Endodermal cell (in vitro differentiated cells): Measurements from ENCODE around the gene SND1. TPM values are rescaled to one million over a fixed set of nuclear protein-coding genes. Genes with fewer than 3 reads are reported as not detected.

Source experiments
- DNase-seq: peaks from one replicate; pipeline ENCODE4 v3.0.0-alpha.2; 2017
- H3K27ac ChIP-seq: 2 replicates; pipeline ENCODE4 v1.5.1; 2013; ENCODE audit warnings: mild to moderate bottlenecking, low read depth, low read length, moderate library complexity
- H3K27me3 ChIP-seq: 2 replicates; pipeline ENCODE4 v1.6.1; 2013; ENCODE audit warnings: mild to moderate bottlenecking, low read length, moderate library complexity; ENCODE audit not compliant: insufficient read depth, control insufficient read depth, poor library complexity, severe bottlenecking
- H3K36me3 ChIP-seq: 2 replicates; pipeline ENCODE4 v1.7.0; 2013; ENCODE audit warnings: mild to moderate bottlenecking, low read length, moderate library complexity; ENCODE audit not compliant: control insufficient read depth, insufficient read depth
- H3K4me1 ChIP-seq: one replicate; pipeline ENCODE4 v1.7.0; 2013; ENCODE audit warnings: low read length; ENCODE audit not compliant: control insufficient read depth, insufficient read depth
- H3K4me3 ChIP-seq: 2 replicates; pipeline ENCODE4 v1.5.1; 2013; ENCODE audit warnings: mild to moderate bottlenecking, low read length, moderate library complexity
- H3K9ac ChIP-seq: 2 replicates; pipeline ENCODE4 v1.6.1; 2013; ENCODE audit warnings: mild to moderate bottlenecking, low read length, moderate library complexity; ENCODE audit not compliant: poor library complexity, severe bottlenecking; ENCODE audit errors: extremely low read depth
- H3K9me3 ChIP-seq: 2 replicates; pipeline ENCODE4 v1.6.1; 2013; ENCODE audit warnings: mild to moderate bottlenecking, low read length, moderate library complexity; ENCODE audit not compliant: control insufficient read depth
- H3K27ac Mint-ChIP-seq: 2 replicates; pipeline ENCODE4 v1.8.0; 2020; ENCODE audit warnings: mixed read lengths
- H3K27me3 Mint-ChIP-seq: 2 replicates; pipeline ENCODE4 v1.8.0; 2021; ENCODE audit warnings: mild to moderate bottlenecking, mixed read lengths; ENCODE audit not compliant: insufficient read depth
- H3K36me3 Mint-ChIP-seq: 2 replicates; pipeline ENCODE4 v1.8.0; 2020; ENCODE audit warnings: low read depth, mixed read lengths
- H3K4me1 Mint-ChIP-seq: 2 replicates; pipeline ENCODE4 v1.8.0; 2020; ENCODE audit warnings: mixed read lengths
- H3K4me3 Mint-ChIP-seq: 2 replicates; pipeline ENCODE4 v1.8.0; 2020; ENCODE audit warnings: mild to moderate bottlenecking, moderate library complexity, mixed read lengths
- H3K9me3 Mint-ChIP-seq: 2 replicates; pipeline ENCODE4 v1.8.0; 2020; ENCODE audit warnings: mild to moderate bottlenecking, mixed read lengths
- CTCF ChIP-seq: fragments of 200-600 bp; sonication (generic); conservative IDR thresholded peaks from 2 replicates; pipeline ENCODE4 v1.5.0; 2021; ENCODE audit warnings: antibody characterized with exemption, mild to moderate bottlenecking
- WGBS, 2 experiments: methylation state at CpG; one replicate each; pipeline versions ENCODE4 v1.1.5 to v1.1.7; 2013; ENCODE audit warnings: missing lambda C conversion rate in 2 of 2, mixed read lengths in 1 of 2; ENCODE audit not compliant: insufficient coverage in 1 of 2, insufficient read length in 1 of 2; 5-methylcytosine and 5-hydroxymethylcytosine counted together
- total RNA-seq, 2 donors: library from RNA; stranded (reverse); fragmentation: NEBNext Ultra II Directional in 1 of 2; extraction: Animal tissue kit (Norgen Biotek cat#: 25700) in 1 of 2; gene quantifications; 2 replicates in 1 of 2; 3 replicates in 1 of 2; pipeline ENCODE4 v1.2.1, GENCODE V29; 2021

SND1 gene
- total RNA-seq, 2 donors from 2014 or later = 240 to 267 TPM

GRCh38 chr7:128116740-128117139 is 464.7 kb downstream of the SND1 start:
- no peak overlapping the region for H3K27ac ChIP-seq
- H3K4me1 ChIP-seq = no peaks in the 10 kb centered on the region
- H3K4me1 Mint-ChIP-seq = no peaks in the 10 kb centered on the region
- H3K27ac Mint-ChIP-seq = no peak overlapping the region
- H3K9me3 Mint-ChIP-seq = no peaks in the 10 kb centered on the region
- 87 to 91% methylated on average over 3 to 9 of the region's 9 CpGs for WGBS, 2 experiments
- H3K9ac ChIP-seq = no peak overlapping the region
- H3K36me3 Mint-ChIP-seq = no peaks in the 10 kb centered on the region
- H3K27me3 ChIP-seq = peaks cover 23% of the 10 kb centered on the region
- no peak overlapping the region for H3K4me3 ChIP-seq
- peak; percentile 40 for DNase-seq
- H3K27me3 Mint-ChIP-seq = peaks cover 64% of the 10 kb centered on the region
- TF ChIP-seq CTCF = no peak
- no peak overlapping the region for H3K4me3 Mint-ChIP-seq
- H3K36me3 ChIP-seq = no peaks in the 10 kb centered on the region
- H3K9me3 ChIP-seq = no peaks in the 10 kb centered on the region

- TF ChIP-seq CTCF = no peak
- Mint-ChIP-seq H3K27me3 (peaks cover 55% of the 10 kb centered on the region), H3K36me3 (no peaks in the 10 kb centered on the region), H3K4me3 (no peak overlapping the region), H3K4me1 (no peaks in the 10 kb centered on the region), H3K27ac (no peak overlapping the region), H3K9me3 (no peaks in the 10 kb centered on the region)
- H3K9ac ChIP-seq = no peak overlapping the region
- no peaks in the 10 kb centered on the region for H3K4me1 ChIP-seq
- H3K4me3 ChIP-seq = no peak overlapping the region
- H3K36me3 ChIP-seq = no peaks in the 10 kb centered on the region
- H3K27ac ChIP-seq = no peak overlapping the region
- no peaks in the 10 kb centered on the region for H3K9me3 ChIP-seq
- WGBS, 2 experiments = 87 to 88% methylated on average over 5 to 6 of the region's 6 CpGs
- DNase-seq = no peak
- H3K27me3 ChIP-seq = peaks cover 23% of the 10 kb centered on the region
Measured at GRCh38 chr7:128117691-128118090, 465.7 kb downstream of the SND1 start.

GRCh38 chr7:128119036-128119435 is 467.0 kb downstream of the SND1 start:
- Mint-ChIP-seq H3K9me3 (no peaks in the 10 kb centered on the region), H3K27me3 (peaks cover 45% of the 10 kb centered on the region), H3K4me1 (no peaks in the 10 kb centered on the region), H3K4me3 (no peak overlapping the region), H3K27ac (no peak overlapping the region), H3K36me3 (no peaks in the 10 kb centered on the region)
- no peaks in the 10 kb centered on the region for H3K4me1 ChIP-seq
- H3K27me3 ChIP-seq = peaks cover 16% of the 10 kb centered on the region
- no peak overlapping the region for H3K27ac ChIP-seq
- no peak overlapping the region for H3K4me3 ChIP-seq
- H3K9me3 ChIP-seq = no peaks in the 10 kb centered on the region
- H3K36me3 ChIP-seq = no peaks in the 10 kb centered on the region
- no peak for DNase-seq
- no peak overlapping the region for H3K9ac ChIP-seq
- 88 to 89% methylated on average over 3 to 5 of the region's 5 CpGs for WGBS, 2 experiments
- no peak for TF ChIP-seq CTCF
